HG02678 (cell line): ENCODE measurements around the gene ARHGEF28.

ENCODE experiments used
- ATAC-seq: cut with Tn5 transposase; IDR thresholded peaks from one replicate; pipeline ENCODE4 v1.9.1; 2021; ENCODE audit warnings: mild to moderate bottlenecking, moderate library complexity; ENCODE audit not compliant: unreplicated experiment

ARHGEF28 gene

DNA sequence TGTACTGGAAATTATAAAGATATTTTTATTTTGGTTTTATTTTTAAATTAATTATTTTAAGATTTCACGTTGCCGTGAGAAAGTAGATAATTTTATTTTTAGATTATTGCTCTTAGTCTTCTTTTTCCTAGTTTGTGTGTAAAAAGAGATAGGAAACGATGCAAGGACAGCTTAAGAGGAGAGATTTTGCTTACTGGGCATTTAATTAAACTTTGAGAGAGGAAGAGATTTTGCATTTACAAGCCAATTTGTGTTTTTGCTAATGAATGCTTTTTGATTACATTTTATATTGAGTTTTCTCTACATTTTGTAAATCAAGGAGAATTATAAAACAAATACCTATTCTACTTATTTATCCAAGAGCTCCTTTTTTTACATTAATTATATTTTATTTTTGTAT is 64.0 kb downstream of the ARHGEF28 start:
- no peak for ATAC-seq

DNA sequence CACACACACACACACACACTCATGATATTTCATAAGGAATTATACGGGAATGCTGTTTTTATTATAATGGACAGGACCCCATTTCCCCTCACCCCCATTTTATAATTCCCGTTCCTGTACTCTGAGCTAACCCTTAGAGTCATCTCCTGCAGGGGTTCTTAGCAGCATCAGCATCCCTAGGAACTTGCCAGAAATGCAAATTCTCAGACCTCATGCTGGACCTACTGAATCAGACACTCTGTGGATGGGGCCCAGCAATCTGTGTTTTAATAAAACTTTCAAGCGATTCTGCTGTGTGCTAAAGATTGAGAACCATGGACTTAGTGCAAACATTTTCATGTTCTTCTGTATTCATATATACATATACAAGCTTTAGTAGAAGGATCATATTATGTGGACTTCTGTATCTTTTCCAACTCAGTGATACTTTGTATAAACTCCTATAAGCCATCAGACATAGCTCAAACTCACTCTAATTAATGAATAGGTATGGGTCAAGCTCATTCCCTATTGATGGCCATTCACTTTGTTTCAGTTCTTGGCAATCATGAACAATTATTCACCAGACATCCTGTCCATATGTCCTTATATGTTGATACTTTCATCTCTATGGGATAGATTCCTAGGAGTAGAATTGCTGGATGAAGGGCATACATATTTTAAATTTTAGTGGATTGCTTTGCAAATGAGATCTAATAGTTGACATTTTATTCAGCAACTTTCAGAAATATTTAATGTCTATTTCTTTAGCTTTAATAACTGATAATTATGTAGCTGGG is 65.5 kb downstream of the ARHGEF28 start:
- no peak for ATAC-seq

DNA sequence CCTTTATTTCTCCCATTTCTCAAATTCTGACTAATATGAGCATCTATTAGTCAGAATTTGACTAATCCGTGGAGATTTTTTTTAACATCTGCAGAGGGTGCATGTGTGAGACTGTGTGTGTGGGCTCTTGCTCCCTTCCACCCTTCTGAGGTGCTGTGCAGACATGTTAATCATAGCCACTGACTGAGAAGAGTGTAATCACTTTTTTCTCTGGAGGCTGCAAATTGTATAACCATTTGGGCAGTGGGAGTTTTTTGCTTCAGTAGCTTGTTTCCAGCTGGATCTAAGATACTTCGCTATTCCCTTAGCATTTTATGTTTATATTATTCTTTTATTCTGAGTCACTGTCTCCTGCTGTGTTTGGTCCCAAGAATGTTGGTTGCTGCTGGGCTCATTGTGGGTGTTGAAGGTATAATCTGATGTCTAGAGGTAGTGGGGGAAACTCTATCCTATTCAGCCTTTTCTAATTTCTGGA is 66.2 kb downstream of the ARHGEF28 start:
- no peak for ATAC-seq

DNA sequence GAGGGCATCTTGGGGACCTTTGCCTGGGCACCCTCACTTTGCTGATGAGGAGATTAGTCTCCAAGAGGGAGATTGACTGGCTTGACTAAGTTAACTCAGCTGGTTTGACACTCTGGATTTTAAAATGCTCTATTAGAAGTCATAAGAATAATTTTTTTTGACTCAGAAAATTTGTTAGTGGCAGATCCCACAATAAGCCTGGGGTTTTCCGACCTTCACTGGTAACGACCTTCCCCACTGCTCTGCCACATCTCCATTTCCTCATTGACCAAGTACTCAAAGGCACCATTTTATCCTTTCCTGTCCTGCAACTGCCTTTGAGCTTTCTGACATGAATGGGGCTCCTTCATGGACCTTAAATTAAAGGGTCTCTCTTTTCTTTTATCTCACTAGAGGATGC is 67.0 kb downstream of the ARHGEF28 start:
- ATAC-seq, result no peak

DNA sequence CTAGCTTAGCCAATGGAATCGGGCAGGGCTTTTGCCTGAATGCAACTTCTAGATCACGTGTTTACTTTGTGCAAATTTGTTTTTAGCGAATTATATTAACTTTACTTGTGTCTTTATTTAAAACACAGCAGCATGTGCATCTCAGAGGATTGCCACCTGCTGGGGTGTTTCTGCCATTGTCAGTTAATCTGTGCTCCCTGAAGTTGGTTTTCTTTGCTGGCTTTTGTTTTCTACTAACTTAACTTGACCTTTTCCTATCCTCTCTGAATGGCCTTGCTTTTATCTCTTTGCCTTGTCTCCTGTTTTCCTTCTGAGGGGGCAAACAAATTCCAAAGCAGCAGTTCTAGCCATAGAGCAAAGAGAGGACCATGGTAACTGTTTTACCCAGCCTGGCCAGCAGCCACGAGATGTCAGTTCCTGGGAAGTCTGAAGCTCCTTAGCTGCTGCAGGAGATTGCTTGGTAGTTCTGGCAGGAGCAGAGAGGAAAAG is 67.6 kb downstream of the ARHGEF28 start:
- ATAC-seq, result peak; percentile 21

DNA sequence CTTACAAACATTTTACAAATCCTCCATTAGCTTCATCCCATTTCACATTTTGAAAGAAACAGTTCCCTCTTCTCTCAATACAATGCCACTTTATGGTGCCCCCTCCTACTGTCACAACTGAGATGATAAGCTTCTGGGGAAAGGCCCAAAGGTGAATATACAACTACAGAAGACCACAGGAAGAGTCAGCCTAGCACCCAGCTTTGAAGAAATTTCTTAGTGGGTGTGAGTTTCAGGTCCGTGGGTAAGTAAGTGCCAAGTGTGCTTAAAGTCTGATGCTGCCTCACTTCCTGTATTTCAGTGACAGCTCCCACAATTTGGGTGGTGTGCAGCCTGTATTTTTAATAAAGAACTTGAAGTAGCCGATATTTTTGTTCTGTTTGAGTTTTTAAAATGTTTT is 68.1 kb downstream of the ARHGEF28 start:
- peak; percentile 84 for ATAC-seq

DNA sequence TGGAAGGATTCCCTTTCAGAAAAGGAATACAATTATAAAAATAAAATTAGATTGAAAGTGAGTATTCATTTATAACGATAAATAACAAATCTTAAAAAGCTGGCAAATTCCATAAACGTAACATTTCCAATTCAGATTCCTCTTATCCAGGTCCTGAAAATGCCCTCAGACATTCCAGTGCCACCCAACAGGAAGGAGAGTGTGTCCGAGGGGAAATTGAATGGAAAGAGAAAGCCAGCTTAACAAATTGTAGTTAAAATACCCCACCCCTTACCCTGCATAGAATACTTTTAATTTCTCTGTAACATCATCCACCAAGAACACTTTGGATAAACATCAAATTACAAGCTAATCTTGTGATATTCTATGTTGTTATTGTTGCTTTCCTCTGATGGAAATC is 72.0 kb downstream of the ARHGEF28 start:
- no peak for ATAC-seq

DNA sequence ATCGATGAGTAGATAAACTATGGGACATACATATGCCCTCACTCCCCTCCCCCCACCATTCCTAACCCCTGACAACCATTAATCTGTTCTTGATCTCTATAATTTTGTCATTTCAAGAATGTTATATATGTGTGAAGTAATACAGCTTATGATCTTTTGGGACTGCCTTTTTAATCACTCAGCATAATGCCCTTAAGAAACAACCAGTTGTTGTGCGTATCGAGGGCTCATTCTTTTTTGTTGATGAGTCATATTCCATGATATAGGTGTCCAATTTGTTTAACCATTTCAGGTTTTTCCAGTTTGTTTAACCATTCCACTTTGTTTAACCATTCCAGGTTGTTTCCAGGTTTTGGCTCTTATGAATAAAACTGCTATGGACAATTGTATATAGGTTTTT is 75.6 kb downstream of the ARHGEF28 start:
- ATAC-seq, result no peak

DNA sequence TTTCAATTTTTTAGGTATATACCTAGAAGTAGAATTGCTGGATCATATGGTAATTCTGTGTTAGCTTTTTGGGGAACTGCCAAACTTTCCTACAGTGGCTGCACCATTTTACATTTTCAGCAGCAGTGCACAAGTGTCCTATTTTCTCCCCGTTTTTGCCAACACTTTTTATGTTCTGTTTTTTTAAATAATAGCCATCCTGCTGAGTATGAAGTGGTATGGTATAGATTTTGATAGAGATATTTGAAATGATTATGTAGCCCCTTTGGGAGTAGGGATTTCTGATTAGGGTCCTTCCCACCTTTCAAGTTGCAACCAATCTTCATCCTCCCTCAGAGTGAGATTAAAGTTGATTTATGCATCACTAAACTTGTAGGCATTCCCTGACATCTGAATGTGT is 76.5 kb downstream of the ARHGEF28 start:
- ATAC-seq, result no peak

DNA sequence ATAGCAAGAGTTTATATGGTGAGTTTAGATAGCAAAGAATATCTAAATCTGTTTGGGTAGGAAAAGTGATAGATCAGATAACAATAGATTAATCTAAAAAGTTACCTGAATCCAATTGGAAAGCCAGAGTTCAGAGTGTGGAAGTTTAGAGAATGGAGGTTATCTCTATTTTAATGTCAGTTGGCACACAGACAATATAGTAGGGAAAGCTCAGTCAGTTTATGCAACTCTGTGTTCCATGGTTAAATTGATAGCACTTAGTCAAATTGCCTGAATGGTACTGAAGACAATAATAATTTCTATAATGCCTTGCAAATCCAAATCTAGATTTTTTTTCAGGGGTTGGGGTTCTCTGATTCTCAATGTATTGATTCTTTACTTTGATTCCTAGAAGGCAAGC is 77.0 kb downstream of the ARHGEF28 start:
- ATAC-seq, result no peak

DNA sequence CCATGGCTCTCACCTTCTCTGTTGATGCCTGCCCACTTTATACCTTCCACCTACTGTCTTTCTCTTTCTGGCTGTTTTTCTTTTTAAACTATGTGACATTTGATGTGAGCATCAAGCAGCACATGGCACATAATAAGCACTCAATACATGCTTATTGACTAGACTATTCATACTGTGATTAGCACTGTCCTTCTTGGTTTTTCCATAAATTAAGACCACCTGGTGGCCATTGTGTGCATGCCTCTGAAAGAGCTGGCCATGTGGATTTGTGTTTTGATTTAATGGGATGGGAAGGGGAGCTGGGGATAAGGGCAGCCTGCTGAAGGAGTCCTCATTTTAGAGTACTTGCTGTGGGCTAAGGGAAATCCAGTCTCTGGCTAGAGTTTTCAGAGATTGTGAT is 79.4 kb downstream of the ARHGEF28 start:
- ATAC-seq, result no peak

DNA sequence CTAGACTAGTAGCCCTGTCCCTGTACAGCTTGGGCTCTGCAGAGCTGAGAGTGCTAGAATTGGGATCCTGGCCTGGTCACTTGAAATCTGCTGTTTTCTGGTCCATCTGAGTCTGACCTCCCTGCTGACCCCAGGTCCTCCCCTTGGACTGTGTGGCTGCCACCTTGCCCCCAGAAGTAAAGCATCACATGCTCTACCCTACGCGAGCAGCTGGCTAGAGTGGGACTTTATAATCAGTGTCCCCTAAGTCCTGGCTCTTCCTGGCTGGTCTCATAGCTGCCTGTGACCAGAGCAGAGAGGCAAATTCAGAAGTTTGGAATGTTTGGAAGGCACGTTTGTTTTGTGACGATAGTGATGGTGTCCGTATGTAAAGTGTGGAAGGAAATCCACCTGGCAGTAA is 81.0 kb downstream of the ARHGEF28 start:
- no peak for ATAC-seq

DNA sequence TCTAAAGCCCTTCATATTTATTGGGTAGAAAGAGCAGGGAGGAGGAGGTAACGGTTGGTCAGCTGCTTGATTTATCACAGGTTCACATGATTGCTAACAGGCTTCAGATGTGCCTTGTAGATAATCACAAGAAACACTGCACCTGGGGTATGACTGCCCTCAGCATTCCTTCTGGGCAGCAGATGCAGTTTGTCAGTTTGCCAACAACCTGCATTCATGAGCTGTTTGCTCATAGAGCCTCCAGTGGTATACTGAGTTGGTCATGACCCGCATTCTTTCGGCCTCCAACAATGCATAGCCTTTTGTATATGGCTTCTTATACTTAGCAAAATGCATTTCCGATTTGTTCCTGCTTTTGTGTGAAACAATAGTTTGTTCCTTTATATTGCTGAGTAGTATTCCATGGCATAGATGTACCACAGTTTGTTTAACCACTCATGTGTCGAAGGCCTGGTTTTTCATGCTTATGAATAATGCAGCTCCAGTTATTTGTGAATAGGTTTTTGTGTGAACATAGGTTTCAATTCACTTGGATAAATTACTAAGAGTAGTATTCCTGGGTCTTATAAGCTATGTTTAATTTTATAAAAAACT is 83.6 kb downstream of the ARHGEF28 start:
- ATAC-seq, result no peak

DNA sequence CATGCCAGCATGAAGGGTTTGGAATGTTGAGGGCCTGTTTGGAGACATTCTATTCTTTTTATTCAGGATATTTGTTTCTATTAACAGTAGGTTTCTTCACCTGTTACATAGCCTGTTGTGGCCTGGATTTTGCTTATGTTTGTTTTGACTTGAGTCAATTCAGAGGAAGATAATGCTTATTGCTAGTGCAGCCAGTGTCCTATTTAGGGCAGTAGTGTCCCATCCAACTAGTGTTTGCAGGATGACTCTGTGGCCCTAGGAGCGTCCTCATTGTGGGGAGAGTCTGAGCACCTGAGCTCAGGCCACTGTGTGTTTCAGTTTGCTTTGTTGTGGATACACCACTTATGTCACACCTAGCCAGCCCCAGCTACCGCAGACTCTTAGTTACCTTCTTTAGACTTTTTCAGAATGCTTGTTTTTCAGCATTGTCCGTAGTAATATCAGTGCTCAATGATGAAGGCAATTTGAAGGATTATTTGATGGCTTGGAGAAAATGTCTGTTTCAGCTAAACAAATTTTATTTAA is 90.3 kb downstream of the ARHGEF28 start:
- no peak for ATAC-seq

DNA sequence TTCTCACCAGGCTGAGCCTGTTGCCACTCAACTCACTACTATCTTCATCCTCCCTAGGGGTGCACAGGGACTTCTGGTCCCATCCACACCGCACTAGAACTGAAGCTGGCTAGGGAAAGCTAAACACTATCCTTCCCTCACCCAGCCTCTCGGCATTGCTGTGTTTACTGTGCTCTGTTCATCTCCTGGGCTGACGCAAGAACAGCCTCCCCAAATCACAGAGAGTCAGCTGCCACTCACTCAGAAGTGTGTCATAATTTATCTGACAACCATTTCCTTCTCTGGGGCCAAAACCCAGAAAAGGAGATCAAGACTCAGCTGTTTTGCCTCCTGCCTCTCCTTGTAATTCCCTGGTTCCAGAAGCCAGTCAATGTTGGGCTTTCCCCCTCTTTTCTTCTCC is 92.8 kb downstream of the ARHGEF28 start:
- ATAC-seq, result no peak

DNA sequence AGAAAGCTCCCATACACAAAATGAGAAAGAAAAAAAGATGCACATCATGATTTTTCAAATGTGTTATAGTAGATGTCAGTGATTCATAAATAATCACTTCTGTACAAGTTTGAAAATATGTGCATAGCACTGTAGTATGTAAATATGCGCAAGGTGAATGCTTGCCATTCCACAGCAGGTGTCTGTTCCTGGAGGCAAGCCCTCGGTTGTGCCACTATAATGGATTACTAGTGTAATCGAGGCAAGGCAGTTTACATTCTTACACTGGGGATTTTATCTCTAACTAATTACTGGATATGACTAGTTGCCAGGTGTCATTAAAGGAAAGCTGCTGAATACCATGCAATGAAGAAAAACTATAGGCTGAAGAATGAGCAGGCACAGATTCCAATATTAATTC is 93.6 kb downstream of the ARHGEF28 start:
- ATAC-seq, result no peak

DNA sequence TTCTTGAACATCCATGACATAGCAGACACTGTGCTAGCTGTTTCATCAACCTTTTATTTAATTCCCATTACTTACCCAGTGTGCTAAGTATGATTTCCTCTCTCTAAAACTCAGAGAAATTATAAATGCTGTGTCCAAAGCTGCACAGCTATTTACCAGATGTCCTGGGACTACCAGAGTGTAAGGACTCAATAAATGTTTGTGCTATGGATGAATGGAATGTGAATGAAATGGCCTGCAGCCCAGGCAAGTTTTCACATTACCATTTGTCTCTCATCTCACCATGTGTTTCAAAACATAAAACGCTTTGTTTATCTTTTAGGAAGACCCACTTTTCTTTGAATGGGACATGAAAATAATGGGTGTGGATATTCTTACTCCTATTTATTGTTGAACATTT is 96.2 kb downstream of the ARHGEF28 start:
- no peak for ATAC-seq

DNA sequence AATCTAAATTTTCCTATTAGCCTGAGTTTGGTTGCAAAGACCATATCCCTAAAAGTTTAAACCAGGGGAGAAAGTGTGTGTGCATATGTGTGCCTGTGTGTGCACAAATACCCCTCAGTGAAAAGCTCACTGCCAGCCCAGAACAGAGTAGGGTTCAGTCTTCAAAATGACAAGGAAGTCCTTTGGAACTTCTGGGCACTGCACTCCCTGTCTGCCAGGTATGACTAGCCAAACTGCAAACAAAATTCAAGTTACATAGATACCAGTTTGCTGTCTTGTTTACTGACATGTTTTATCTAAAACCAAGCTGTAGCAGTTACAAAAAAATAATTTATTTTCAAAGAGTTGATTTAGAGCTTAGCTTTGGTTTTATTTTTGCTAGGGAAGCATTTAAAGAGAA is 100.1 kb downstream of the ARHGEF28 start:
- no peak for ATAC-seq

DNA sequence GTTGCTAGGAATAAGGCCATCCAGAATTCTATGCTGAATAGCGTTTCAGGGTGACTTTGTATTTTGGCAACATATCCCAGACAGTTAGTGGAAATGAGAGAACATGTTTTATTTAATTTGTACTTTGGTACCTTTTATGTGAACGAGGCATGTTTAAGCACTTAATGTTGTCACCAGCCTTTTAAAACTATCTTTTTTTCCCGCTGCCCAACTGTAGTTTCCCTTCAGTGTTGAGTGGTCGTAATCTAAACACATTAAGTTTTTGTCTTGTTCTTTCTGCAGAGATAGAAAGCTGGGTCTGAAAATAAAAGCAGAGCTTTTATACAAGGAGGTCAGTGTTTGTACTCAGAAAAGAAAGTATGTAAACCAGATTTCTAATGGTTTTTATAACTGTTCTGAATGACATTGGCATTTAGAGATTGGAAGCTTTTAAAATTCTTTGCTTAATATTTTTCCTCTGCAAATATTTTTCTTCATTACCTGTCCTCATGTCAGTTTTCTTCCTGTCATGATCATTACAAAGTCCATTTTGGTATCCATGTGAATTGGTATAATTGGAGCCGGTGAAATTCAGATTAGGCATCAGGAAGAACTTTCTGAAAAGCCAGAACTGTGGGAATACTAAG is 100.7 kb downstream of the ARHGEF28 start:
- no peak for ATAC-seq

DNA sequence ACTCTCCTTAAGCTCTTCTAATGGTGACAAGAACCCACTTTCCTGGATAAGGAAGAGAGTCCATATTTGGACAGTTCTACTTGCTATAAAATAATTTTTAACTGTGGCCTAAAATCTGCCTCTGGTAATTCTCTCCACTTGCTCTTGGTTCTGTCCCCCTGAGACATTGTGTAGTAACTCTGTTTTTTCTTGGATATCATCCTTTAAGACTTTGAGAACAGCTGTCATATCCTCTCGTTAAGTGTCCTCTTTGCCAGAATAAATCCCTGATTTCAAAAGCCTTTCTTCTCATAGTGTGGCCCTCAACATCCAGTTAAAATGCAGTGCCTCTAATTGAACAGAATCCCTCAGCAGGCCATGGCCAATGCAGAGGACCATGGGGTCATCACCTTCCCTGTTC is 101.5 kb downstream of the ARHGEF28 start:
- ATAC-seq, result no peak

DNA sequence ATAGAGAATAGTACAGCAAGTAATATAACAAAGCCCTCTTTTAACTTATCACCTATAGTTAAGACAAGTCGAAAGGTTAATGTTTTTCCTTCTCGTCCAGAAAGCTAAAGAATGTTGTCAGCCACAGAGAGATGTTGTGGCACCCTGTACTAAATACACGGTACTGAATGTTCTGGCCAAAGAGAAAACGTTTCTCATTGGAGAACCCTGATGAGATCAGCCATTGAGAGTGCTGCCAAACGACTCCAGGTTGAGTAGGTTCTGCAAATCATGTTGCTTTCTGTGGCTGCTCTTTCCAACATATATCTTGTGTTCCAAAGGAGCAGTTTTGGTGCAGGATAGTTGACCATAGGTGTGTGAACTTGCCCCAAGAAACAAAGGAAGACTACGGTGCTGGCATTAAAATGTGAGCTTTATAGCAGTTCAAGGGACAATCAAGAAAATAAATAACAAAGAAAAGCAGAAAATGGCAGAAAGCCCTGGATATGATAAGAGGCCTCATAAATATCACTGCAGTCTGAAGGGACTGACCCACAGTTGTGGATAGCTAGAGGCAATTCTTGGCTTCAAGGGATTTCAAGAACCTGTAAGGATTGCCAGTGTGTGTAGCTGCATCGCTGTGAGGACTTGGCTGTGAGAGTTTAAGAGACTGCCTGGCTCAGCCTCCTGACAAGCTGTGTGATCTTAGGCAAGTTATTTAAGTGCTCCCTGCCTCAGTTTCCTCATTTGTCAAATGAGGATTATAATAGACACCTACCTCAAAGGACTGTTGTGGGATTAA is 102.7 kb downstream of the ARHGEF28 start:
- no peak for ATAC-seq
